Keratinocyte (primary cell): Measurements from ENCODE around the gene ATP8B1. TPM values are rescaled to one million over a fixed set of nuclear protein-coding genes. Genes with fewer than 3 reads are reported as not detected.

Experiments used
- DNase-seq: peaks from one replicate; pipeline ENCODE4 v3.0.0-alpha.2; 2011; ENCODE audit warnings: low read depth, missing footprints, low spot score
- FAIRE-seq: peaks from 2 replicates; lab custom pipeline; 2011; peaks lifted over from hg19 to GRCh38; lab: Jason Lieb, UNC
- H2AFZ ChIP-seq: 2 replicates; pipeline ENCODE4 v1.6.0; 2012; ENCODE audit warnings: low read length, control low read depth, inconsistent platforms; ENCODE audit not compliant: control insufficient read depth
- H3K27ac ChIP-seq: 2 replicates; pipeline ENCODE4 v1.5.1; 2011; ENCODE audit warnings: low read length; ENCODE audit not compliant: control insufficient read depth, insufficient read depth
- H3K27me3 ChIP-seq: 3 replicates; pipeline ENCODE4 v1.6.0; 2011; ENCODE audit warnings: low read length; ENCODE audit not compliant: control insufficient read depth, insufficient read depth; ENCODE audit errors: extremely low read depth
- H3K36me3 ChIP-seq, 2 experiments: 2 replicates in 1 of 2; 3 replicates in 1 of 2; pipeline ENCODE4 v1.5.1; 2011; ENCODE audit warnings: low read length in 2 of 2, mild to moderate bottlenecking in 1 of 2; ENCODE audit not compliant: control insufficient read depth in 2 of 2, insufficient read depth in 2 of 2; ENCODE audit errors: extremely low read depth in 1 of 2
- H3K4me1 ChIP-seq: 3 replicates; pipeline ENCODE4 v1.5.1; 2011; ENCODE audit warnings: low read length; ENCODE audit not compliant: control insufficient read depth, insufficient read depth; ENCODE audit errors: extremely low read depth
- H3K4me2 ChIP-seq: 3 replicates; pipeline ENCODE4 v1.6.0; 2011; ENCODE audit warnings: low read depth, low read length; ENCODE audit not compliant: control insufficient read depth, insufficient read depth; ENCODE audit errors: extremely low read depth
- H3K4me3 ChIP-seq, 3 experiments: fragments of 200-600 bp in 1 of 3; sonication (generic) in 1 of 3; 2 replicates in 2 of 3; 3 replicates in 1 of 3; pipeline ENCODE4 v1.5.1; 2011 to 2016; ENCODE audit warnings: low read length in 3 of 3, mild to moderate bottlenecking in 3 of 3, control low read depth in 2 of 3, inconsistent platforms in 1 of 3, low read depth in 1 of 3, mixed read lengths in 1 of 3, mixed run types in 1 of 3, moderate library complexity in 1 of 3; ENCODE audit not compliant: control insufficient read depth in 2 of 3, insufficient read depth in 2 of 3; ENCODE audit errors: extremely low read depth in 1 of 3
- H3K79me2 ChIP-seq: 2 replicates; pipeline ENCODE4 v1.6.0; 2012; ENCODE audit warnings: low read length; ENCODE audit not compliant: control insufficient read depth, insufficient read depth
- H3K9ac ChIP-seq: 3 replicates; pipeline ENCODE4 v1.6.0; 2011; ENCODE audit warnings: low read length; ENCODE audit not compliant: control insufficient read depth, insufficient read depth; ENCODE audit errors: extremely low read depth
- H3K9me1 ChIP-seq: 3 replicates; pipeline ENCODE4 v1.6.0; 2011; ENCODE audit warnings: low read length; ENCODE audit not compliant: control insufficient read depth, insufficient read depth; ENCODE audit errors: extremely low read depth
- H3K9me3 ChIP-seq: 2 replicates; pipeline ENCODE4 v1.5.1; 2012; ENCODE audit warnings: low read depth, low read length; ENCODE audit not compliant: control insufficient read depth
- H4K20me1 ChIP-seq: 3 replicates; pipeline ENCODE4 v1.6.0; 2011; ENCODE audit warnings: low read length; ENCODE audit not compliant: control insufficient read depth, insufficient read depth; ENCODE audit errors: extremely low read depth
- EZH2 ChIP-seq: IDR thresholded peaks from one replicate; pipeline ENCODE4 v1.6.1; 2012; ENCODE audit warnings: inconsistent platforms, mild to moderate bottlenecking, low read length, moderate library complexity
- dilution Hi-C: fragments of 300-500 bp; cut with MboI; formaldehyde crosslinking; loops from one replicate; pipeline ENCODE4 v1.7.0; 2020; ENCODE audit warnings: low sequenced_read_pairs; ENCODE audit not compliant: extremely low pct_ligation_motif_present
- polyA plus RNA-seq, 5 experiments: library from polyadenylated mRNA; depleted of rRNA in 3 of 5; stranded (reverse) in 3 of 5; stranded (forward) in 1 of 5; unstranded in 1 of 5; fragments of >200 nt; gene quantifications; 1 replicate in 1 of 5; 2 replicates in 3 of 5; 3 replicates in 1 of 5; pipeline versions ENCODE4 v1.2.1 to v1.2.3, GENCODE V29; 2011 to 2012; ENCODE audit warnings: missing spikeins in 2 of 5, low read depth in 1 of 5, low replicate concordance in 1 of 5
- TF ChIP-seq, protein P1 (sequence below), 3 experiments: IDR thresholded peaks in 1 of 3; conservative IDR thresholded peaks in 1 of 3; optimal IDR thresholded peaks in 1 of 3; 2 replicates in 2 of 3; 3 replicates in 1 of 3; pipeline versions ENCODE3 to v1.5.1; 2011; ENCODE audit warnings: low read length in 3 of 3, mild to moderate bottlenecking in 3 of 3, moderate library complexity in 2 of 3, control low read depth in 1 of 3, inconsistent platforms in 1 of 3; ENCODE audit not compliant: insufficient read depth in 2 of 3; ENCODE audit errors: extremely low read depth in 1 of 3

Gene ATP8B1
- polyA plus RNA-seq, 1 donor (not counting 4 experiments of a cell fraction or from before 2014, with no cell fraction given), result 20.4 TPM

DNA sequence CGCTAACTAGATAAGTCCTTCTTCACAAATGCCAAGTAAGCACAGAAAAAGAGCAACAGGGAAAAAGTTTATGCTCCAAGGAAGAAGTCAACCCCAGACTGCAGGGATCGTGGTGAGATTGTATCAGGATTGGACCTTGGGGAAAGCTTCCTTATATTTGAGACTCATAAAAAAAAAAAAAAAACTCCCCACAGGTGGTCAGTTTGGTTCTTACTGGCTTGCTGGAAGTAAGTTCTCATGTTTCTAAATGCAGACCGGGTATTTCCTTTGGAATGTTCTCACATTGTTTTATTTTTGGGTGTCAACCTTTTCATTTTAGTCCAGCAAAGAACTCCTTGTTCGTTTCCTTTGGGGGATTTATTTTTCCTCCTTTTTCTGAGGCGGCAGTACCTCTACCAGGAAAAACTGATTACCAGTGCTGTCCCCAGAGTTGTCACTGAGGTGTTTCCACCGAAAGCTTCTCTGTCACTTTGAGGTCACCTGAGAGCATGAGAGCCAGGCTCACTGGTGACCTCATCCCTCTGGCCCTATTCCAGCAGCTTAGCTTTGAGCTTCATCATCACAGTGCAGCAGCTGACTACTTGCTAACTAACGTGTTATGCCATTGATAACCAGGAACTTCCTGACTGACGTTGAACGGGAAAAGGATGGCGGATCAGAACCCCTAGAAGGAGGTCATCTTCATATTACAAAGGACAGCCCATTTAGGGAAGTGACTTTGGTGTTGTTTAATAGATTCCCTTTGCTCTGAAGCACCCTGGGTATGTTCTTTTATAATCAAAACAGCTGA, 16.8 kb upstream of the ATP8B1 start:
- Histone ChIP-seq H3K4me3 (no peak overlapping the region), H3K79me2 (no peaks in the 10 kb centered on the region), H3K27me3 (no peaks in the 10 kb centered on the region), H4K20me1 (no peaks in the 10 kb centered on the region), H3K4me1 (peaks cover 13% of the 10 kb centered on the region), H3K36me3 (no peaks in the 10 kb centered on the region), H2AFZ (peak overlapping the region; percentile 43), H3K9me3 (no peaks in the 10 kb centered on the region), H3K27ac (no peak overlapping the region), H3K9ac (no peak overlapping the region), H3K4me2 (peak overlapping the region; percentile 4), H3K9me1 (no peaks in the 10 kb centered on the region)
- peak; percentile 92 for FAIRE-seq
- DNase-seq, result peak; percentile 50
- no peak for TF ChIP-seq EZH2
- TF ChIP-seq, protein P1, sequence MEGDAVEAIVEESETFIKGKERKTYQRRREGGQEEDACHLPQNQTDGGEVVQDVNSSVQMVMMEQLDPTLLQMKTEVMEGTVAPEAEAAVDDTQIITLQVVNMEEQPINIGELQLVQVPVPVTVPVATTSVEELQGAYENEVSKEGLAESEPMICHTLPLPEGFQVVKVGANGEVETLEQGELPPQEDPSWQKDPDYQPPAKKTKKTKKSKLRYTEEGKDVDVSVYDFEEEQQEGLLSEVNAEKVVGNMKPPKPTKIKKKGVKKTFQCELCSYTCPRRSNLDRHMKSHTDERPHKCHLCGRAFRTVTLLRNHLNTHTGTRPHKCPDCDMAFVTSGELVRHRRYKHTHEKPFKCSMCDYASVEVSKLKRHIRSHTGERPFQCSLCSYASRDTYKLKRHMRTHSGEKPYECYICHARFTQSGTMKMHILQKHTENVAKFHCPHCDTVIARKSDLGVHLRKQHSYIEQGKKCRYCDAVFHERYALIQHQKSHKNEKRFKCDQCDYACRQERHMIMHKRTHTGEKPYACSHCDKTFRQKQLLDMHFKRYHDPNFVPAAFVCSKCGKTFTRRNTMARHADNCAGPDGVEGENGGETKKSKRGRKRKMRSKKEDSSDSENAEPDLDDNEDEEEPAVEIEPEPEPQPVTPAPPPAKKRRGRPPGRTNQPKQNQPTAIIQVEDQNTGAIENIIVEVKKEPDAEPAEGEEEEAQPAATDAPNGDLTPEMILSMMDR (optimal IDR thresholded peaks at IDR 0.05 in 1 of 3, IDR thresholded peaks at IDR 0.05 in 1 of 3, conservative IDR thresholded peaks at IDR 0.05 in 1 of 3; ENCODE audit: extremely low read depth in 1 of 3, insufficient read depth in 2 of 3, low read length in 3 of 3), result no peak
- dilution Hi-C loops, result no loop called here

DNA sequence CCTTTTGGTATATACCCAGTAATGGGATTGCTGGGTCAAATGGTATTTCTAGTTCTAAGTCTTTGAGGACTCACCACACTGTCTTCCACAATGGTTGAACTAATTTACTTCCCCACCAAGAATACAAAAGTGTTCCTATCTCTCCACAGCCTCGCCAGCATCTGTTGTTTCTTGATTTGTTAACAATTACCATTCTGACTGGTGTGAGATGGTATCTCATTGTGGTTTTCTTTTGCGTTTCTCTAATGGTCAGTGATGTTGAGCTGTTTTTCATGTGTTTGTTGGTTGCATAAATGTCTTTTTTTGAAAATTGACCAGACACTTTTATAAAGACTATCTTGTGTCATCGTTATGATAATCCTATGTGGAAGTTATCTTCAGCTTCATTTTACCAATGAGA, 16.0 kb upstream of the ATP8B1 start:
- dilution Hi-C loops, result no loop called here
- H3K9me3 ChIP-seq, result no peaks in the 10 kb centered on the region
- H3K9me1 ChIP-seq, result no peaks in the 10 kb centered on the region
- H3K27ac ChIP-seq, result no peak overlapping the region
- FAIRE-seq (no peak), DNase-seq (no peak)
- no peak overlapping the region for H3K4me2 ChIP-seq
- H3K27me3 ChIP-seq, result no peaks in the 10 kb centered on the region
- H3K4me3 ChIP-seq, result no peak overlapping the region
- H3K79me2 ChIP-seq, result no peaks in the 10 kb centered on the region
- H2AFZ ChIP-seq, result no peak overlapping the region
- peaks cover 13% of the 10 kb centered on the region for H3K4me1 ChIP-seq
- TF ChIP-seq EZH2, result no peak
- TF ChIP-seq, protein P1 (optimal IDR thresholded peaks at IDR 0.05 in 1 of 3, IDR thresholded peaks at IDR 0.05 in 1 of 3, conservative IDR thresholded peaks at IDR 0.05 in 1 of 3; ENCODE audit: extremely low read depth in 1 of 3, insufficient read depth in 2 of 3, low read length in 3 of 3), result no peak
- no peak overlapping the region for H3K9ac ChIP-seq
- no peaks in the 10 kb centered on the region for H4K20me1 ChIP-seq
- no peaks in the 10 kb centered on the region for H3K36me3 ChIP-seq
